GM19240 (cell line): ENCODE measurements around the gene FZD2.
"Not testable (repeated sequence)": the region's sequence is repeated elsewhere in the genome, so short reads cannot be mapped to it uniquely, and the experiment has no call there.

Experiments
- DNase-seq: peaks from one replicate; pipeline ENCODE4 v3.0.0; 2011; ENCODE audit warnings: low spot score; ENCODE audit not compliant: insufficient read length

The FZD2 gene

GRCh38 chr17:44546671-44547606 is 10.3 kb upstream of the FZD2 start:
- no peak for DNase-seq

GRCh38 chr17:44547625-44548267 is 9.5 kb upstream of the FZD2 start:
- DNase-seq: no peak

GRCh38 chr17:44548376-44549230 is 8.7 kb upstream of the FZD2 start:
- DNase-seq: no peak

- no peak for DNase-seq
Observed at GRCh38 chr17:44549686-44550085, 7.6 kb upstream of the FZD2 start.

GRCh38 chr17:44552361-44552760 is 4.9 kb upstream of the FZD2 start:
- DNase-seq: no peak

GRCh38 chr17:44555099-44555498 is 2.2 kb upstream of the FZD2 start:
- DNase-seq: no peak

GRCh38 chr17:44556166-44556831 is 985 bp upstream of the FZD2 start:
- peak; percentile 36 for DNase-seq

- DNase-seq: no peak
Observed at GRCh38 chr17:44557651-44558285, 484 bp downstream of the FZD2 start.

- DNase-seq: no peak
Observed at GRCh38 chr17:44558334-44558709, 1.0 kb downstream of the FZD2 start.

- DNase-seq: no peak
Observed at GRCh38 chr17:44558710-44559633, 1.7 kb downstream of the FZD2 start.

GRCh38 chr17:44559634-44560554 is 2.6 kb downstream of the FZD2 start:
- no peak for DNase-seq

GRCh38 chr17:44561237-44561623 is 3.9 kb downstream of the FZD2 start:
- no peak for DNase-seq

GRCh38 chr17:44564429-44564828 is 7.1 kb downstream of the FZD2 start:
- no peak for DNase-seq

GRCh38 chr17:44565866-44566443 is 8.7 kb downstream of the FZD2 start:
- DNase-seq: no peak

GRCh38 chr17:44568311-44568944 is 11.1 kb downstream of the FZD2 start:
- DNase-seq: not testable (repeated sequence)

- no peak for DNase-seq
Observed at GRCh38 chr17:44568945-44569858, 11.9 kb downstream of the FZD2 start.

GRCh38 chr17:44572801-44573200 is 15.5 kb downstream of the FZD2 start:
- no peak for DNase-seq
